GM21786 (cell line): ENCODE measurements around the gene CYP4X1.
"Not testable (repeated sequence)": the region's sequence is repeated elsewhere in the genome, so short reads cannot be mapped to it uniquely, and the experiment has no call there.

ENCODE experiments used
- ATAC-seq: cut with Tn5 transposase; IDR thresholded peaks from one replicate; pipeline ENCODE4 v1.9.1; 2021; ENCODE audit not compliant: unreplicated experiment

The CYP4X1 gene

DNA sequence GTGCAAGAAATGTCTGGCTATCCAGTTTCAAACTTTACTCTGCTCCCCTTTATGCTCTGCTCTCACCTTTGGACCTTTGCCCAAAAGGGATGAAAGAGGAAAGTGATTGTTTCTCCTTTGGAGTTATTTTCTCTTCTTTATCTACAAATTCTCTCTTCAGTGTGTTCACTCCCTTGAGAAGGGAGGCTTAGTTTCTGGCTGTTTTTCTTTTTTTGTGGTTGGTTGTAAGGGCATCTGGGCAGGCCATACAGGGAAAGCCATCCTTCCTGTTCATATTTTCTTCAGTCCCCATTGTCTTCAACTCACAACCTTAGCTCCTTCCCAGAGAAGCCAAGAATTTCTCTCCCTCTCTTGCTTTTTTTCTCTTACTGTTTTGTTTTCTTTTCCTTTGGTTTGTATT lies 46.0 kb downstream of the CYP4X1 start:
- ATAC-seq: not testable (repeated sequence)

DNA sequence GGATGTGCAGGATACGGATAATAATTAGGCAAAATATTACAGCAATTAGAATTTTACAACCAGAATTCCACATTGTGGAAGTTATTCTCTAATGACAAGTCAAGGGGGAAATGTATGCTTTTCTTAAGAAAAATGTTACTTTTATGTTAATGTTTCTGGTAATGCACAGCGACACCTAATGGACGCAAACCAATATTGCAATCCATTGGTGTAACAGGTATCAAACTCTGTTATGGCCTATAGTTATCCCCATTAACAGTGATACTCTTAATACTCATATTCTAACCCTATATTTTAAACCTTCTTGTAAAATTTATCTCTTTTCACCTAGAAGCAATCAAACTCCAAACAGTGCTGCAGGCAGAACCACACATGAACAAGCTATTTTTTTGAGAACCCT lies 65.9 kb downstream of the CYP4X1 start:
- not testable (repeated sequence) for ATAC-seq

DNA sequence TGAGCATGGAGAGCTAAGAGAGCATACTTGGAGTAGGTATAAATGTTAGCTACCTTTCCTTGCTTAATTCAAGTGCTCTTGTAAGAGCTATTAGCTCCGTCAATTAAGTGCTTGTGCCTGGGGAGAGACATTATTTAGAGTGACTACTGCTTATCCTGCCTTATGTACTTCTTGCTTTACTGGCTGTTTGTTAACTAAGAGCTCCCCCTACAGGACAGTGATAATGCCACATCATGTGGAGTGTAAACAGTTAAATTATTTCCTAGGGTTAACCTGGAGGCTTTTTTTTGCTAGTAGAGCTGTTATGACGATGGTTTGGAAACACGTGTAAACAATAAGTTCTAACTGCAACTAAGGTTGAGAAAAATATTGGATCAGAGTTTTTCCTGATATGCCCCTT lies 68.0 kb downstream of the CYP4X1 start:
- not testable (repeated sequence) for ATAC-seq
